GM21367 (cell line): ENCODE data around the gene ANKRD24.
"Not testable (repeated sequence)": the region's sequence is repeated elsewhere in the genome, so short reads cannot be mapped to it uniquely, and the experiment has no call there.

Source experiments
- ATAC-seq: cut with Tn5 transposase; IDR thresholded peaks from one replicate; pipeline ENCODE4 v1.9.1; 2021; ENCODE audit not compliant: unreplicated experiment

The ANKRD24 gene

DNA sequence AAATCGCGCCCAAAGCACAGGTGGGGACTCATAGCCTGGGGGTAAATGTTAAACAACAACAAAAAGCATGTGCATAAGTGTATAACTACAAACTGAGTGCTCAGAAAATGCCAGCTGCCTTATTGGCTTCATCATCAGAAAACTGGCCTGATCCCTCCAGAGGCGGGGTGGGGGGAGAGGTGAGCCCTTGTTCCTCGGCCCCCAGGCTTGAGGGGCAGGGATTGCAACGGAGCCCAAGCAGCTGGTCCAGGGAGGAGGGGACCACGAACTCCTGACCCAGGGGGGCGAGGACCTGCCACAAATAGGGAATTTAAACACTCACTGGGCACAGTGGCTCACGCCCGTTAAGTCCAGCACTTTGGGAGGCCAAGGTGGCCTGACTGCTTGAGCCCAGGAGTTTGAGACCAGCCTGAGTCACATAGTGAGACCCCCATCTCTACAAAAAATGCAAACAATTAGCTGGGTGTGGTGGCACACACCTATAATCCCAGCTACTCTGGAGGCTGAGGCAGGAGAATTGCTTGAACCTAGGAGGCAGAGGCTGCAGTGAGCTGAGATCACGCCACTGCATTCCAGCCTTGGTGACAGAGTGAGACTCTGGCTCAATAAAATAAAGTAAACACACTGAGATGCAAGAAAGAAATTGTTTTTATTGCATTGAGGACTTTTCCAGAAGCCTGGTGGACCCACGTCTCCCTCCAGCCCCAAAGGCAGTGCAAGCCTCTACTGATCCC is 8.8 kb upstream of the ANKRD24 start:
- no peak for ATAC-seq

DNA sequence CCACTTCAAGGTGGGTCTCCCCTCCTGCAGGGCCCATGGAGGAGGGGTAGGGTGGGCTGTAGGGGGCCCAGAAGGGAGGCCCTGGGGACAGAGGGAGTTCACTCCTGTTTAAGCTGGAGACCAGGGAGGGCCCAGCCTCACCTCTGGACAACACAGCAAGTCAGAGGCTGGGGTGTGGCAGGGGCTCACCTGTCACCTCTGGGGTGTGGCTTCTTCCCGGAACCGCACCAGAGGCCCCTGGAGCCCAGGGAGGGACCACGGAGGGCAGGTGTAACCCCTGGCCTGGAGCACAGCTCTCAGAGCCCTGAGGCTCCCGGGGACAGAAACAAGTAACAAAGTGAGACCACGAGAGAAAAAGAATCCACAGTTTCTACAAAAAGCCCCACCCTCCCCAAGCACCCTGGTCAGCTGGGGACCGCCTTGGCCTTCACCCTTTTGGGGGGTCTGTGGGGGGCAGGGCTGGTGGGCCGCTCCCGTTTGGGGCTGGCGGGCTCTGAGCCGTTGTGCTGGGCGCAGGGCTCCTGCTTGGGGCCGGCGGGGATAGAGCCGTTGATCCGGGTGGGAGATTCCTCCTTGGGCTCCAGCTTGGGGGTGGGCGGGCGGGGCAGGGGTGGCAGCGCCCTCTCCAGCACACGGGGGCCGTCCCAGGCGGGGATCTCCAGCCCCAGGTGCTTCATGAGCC is 8.1 kb upstream of the ANKRD24 start:
- no peak for ATAC-seq

DNA sequence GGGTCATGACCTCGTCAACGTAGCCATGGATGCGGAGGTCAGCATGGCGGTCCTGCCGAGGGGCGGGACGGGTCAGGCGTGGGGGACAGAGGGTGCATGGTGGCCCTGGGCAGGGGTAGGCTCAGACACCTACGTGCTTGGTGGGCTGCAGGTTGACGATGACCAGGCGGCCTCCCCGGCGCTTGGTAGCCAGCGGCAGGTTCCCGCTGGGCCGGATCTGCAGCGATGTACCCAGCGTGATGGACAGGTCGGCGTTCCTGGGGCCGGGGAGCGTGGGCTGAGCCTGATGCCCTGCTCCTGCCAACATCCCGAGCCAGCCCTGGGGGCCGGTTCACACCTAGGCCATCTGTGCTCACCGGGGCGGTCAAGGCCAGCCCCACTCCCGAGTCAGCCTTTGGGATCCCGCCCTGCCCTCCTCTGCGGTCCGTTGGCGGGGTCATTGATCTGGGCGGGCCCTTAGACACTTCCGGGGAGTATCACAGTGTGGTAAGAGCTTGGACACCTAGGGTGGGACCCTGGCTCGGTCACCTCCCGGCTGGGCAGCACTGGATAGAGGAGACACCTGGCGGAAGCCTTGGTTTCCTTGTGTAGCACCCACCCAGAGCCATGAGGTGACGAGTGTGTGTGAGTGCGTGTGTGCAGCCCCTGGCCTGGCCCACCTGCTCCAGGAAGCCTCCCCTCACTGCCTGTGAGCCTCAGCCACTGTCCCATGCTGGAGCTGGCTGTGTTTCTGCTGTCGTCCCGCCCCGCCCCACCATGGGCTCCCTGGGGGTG is 7.4 kb upstream of the ANKRD24 start:
- no peak for ATAC-seq

DNA sequence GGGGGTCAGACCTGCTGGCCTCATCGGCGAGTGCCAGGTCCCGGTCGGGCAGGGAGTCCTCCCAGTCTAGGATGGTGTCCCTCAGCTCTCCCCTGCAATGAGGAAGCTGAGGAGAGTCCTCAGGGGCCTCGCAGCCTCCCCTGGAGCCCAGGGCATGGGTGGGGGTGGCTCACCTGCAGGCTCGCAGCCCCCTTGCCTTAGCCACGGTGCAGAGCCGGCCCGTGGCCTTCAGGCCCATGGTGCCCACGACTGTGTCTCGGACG is 6.9 kb upstream of the ANKRD24 start:
- ATAC-seq, result no peak

DNA sequence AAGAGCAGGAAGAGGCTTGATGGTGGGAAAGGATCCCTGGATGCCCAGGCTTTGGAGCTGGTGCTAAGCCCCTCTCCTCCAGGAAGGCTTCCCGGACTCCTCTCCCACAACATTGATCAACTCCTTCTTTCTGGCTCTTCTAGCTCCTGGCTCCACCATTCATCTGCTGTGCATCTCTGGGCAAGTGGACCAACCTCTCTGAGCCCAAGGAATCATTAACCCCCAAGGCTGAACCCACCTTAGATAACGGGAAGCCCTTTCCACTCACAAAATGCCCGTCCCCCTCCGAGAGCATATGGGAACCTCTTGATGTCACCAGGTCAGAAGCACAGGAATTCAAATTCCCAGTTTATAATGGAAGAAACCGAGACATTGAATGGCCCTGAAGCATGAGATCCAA is 5.3 kb upstream of the ANKRD24 start:
- no peak for ATAC-seq

DNA sequence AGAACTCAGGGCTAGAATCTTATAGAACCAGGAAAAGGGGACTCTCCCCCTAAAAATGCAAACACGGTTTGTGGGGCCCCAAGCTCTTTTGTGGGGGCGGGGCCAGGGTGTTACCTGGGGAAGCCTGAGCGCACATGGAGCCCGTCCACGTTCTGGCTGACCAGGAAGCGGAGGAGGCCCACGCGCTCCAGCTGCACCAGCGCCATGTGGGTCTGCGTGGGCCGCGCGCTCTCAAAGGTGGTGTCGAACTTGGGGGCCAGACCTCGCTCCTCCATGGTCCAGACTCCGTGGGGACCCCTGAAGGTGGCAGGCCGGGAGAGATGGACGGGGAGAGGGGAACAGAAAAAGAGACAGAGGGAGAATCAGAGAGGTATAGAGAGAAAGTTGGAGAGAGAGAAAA is 3.5 kb upstream of the ANKRD24 start:
- no peak for ATAC-seq

DNA sequence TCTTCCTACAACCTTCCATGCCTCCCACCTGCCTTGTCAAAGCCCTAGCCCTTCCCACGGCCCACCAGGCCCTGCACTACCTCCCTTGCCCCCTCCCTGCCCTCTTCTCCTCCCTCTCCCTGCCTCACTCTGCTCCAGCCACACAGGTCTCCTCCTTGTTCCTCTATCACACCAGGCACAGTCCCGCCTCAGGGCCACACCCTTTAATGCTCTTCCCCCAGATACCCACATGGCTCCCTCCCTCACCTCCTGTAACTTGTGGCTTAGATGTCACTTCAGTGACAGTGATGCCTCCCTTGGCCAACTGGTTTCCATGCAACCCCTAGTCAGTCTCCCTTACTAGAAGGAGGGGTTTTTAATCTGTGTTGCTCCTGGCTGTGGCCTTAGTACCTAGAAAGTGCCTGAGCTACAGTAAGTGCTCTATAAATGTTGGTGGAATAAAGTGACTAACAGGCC is 1.4 kb upstream of the ANKRD24 start:
- no peak for ATAC-seq

DNA sequence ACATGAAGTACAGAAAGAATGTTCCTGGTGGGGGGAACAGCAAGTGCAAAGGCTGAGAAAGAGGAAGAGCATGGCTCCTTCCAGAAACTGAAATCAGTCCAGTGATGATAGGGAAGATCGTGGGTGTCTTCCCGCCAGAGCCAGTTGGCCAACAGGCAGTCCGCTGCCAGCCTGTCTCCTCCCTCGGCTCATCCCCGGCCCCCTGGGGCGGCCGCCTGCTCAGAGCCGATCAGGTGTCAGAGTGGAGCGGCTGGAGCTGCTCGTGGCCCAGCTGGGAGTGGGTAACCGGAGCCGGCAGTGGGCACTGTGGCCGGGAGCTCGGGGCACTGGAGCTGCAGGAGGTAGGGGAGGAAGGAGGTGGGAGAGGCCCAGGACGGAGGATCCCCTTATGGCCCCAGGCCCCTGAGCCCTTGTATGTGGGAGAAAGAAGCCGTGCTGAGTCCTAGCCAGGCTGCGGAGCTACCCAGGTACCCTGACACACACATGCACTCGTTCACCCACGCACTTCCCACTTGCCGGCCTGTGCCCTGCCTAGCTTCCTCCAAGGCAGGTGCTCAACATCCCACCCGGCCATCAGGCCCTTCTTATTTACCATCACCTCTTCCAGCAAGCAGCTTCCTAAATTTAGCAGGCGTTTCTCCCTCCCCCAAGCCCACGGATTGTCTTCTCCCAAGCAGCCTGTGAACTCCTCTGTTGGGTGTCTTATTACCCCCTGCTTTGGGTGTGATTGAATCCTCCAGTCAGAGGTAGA is 1.7 kb downstream of the ANKRD24 start:
- ATAC-seq, result no peak

DNA sequence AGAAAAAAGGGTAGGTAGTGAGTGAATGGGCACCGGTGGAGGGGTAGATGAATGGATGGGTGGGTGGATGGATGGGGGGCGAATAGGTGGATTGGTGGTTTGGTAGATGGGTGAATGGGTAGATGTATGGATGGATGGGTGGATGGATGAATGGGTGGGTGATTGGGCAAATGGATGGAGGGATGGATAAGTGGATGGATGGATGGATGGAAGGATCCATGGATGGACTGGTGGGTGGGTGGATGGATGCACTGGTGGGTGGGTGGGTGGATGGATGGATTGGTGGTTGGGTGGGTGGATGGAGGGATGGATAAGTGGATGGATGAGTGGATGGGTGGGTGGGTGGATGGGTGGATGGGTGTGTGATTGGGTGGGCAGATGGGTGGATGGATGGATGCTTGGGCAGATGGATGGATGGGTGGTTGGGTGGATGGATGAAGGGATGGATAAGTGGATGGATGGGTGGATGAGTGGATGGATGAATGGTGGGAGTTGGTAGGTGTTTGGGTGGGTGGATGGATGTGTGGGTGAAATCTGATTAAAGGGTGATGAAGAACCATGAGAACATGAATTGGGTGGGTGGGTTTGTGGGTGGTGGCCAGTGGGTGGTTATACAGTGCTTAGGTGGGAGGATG is 2.3 kb downstream of the ANKRD24 start:
- no peak for ATAC-seq

DNA sequence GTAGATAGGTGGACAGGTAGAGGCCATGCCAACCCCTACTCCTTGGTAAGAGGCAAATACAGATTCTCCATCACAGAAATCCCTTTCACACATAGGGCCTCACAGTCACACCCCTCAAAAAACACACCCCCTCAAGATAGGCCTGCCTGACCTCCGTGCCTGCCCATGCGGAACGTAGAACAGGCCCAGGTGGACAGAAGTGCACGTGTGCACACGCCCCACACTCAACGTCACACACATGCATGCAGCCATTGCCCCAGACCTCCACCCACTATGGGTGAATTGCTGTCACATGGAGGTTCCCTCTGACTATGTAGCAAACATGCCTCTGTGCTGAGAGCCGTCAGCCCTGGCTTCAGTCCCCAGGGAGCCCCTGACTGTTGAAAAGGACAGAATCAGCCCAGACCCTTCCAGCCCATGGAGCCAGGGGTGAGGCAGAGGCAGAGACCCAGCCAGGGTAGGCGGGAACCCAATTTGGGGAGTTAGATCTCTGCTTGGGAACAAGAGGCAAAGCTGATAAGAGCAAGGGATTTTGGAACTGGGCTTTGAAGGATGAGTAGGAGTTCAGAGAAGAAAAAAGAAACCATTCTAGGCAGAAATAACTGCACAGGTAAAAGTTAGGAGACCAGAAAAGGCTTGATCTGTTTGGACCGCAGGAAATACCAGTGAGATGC is 3.1 kb downstream of the ANKRD24 start:
- ATAC-seq, result no peak

DNA sequence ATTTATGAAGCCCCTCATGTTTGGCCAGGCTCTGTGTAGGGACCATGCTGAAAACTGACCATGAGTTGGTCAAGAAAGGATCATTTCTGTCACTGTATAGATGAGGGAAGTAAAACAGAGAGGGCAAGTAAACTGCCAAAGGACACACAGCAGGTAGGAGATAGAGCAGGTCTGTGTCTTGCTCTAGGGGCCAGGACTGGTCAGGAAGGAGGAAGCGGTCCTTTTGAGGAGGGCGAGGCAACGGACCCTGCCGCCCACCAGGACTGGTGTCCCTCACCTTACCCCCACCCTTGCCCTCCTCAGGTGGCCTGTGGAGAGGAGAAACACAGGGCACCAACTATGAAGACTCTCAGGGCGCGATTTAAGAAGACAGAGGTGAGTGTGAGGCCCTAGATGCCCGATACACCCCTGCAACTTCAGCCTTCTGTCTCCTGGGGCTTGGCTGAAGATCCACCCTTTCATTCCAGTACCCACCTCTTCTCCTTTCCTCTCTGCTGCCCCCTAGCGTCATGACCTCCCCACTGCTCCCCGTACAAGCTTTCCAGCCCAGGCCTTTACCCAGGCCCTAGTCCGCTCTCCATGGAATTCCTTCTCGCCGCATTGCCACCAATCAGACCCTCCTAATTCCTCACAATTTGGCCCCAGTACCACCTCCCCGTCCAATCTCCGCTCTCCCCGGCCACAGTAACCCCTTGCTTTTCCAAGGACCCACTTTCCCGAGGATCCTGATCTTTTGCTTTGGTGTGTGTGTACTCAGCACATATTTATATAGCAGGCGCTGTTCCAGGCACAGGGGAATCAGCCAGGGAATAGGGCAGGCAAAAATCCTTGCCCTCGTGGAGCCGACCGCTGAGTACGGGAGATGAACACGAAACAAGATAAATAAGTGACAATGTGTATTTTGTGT is 3.9 kb downstream of the ANKRD24 start:
- ATAC-seq, result no peak

DNA sequence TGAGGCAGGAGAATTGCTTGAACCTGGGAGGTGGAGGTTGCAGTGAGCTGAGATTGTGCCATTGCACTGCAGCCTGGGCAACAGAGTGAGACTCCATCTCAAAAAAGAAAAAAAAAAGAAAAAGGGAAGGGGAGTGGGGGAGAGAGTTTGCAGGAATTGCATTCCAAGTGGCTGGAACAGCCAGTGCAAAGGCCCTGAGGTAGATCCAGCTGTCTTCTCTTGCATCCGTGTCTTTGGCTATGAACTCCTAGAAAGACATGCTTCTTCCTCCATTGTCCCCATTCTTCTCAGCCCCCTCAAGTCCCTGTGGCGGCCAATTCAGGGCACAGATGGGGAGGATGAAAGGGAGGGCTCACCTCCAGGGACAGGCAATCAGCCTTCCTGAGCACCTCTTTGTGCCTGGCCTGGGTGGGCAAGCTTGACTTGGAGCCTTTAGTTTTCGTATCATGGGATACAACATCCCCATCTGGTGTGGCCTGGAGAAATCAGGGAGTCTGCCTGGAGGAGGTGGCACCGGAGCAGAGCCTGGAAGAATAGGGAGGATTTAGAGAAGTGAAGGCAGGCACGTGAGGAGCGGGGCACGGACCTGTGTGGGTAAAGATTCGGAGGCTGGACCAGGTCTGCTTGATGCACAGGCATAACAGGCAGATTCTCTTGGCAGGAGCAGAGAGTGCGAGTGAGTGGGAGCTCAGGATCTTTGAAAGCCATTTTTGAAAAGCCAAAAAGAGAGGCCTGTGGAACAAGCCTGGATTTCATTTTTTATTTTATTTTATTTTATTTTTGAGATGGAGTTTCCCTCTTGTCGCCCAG is 5.0 kb downstream of the ANKRD24 start:
- ATAC-seq, result no peak

DNA sequence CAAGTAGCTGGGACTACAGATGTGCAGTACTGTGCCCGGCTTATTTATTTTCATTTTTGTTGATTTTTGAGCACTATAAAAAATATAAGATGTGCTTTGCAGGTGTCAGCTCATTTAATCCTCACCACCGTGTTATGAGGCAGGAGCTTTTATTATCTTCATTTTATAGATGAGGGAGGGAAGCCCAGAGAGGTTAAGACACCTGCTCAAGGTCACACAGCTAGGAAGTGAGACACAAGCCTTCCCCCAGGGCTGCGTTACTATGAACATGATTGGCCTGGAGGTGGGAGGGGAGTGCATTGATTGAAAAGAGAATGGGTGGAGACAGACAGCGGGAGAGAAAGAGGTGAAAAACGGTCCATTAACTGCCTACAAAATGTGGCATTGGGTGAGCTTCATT is 7.2 kb downstream of the ANKRD24 start:
- ATAC-seq, result no peak

DNA sequence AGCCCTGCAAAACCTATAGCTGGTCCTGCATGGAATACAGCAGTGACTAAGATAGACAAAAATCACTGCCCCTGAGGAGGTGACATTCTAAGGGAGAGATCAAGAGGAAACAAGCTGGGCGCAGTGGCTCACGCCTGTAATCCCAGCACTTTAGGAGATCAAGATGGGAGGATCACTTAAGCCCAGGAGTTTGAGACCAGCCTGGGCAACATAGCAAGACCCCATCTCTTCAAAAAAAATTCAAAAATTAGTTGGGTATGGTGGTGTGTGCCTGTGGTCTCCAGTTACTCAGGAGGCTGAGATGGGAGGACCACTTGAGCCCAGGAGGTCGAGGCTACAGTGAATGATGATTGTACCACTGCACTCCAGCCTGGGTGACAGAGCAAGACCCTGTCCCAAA is 10.0 kb downstream of the ANKRD24 start:
- not testable (repeated sequence) for ATAC-seq

DNA sequence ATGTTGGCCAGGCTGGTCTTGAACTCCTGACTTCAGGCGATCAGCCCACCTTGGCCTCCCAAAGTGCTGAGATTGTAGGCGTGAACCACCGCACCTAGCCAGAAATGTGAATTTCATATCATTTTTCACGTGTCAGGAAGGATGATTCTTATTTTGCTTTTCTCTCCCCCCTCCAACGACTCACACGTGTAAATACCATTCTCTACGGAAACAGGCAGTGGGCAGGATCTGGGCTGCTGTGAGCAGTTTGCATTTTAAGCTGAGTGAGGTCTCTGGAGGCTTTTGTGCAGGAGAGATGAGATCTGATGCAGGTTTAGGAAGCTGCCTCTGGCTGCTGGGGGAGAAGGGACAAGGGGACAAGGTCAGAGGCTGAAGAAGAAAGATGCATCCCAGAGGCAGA is 11.9 kb downstream of the ANKRD24 start:
- no peak for ATAC-seq

DNA sequence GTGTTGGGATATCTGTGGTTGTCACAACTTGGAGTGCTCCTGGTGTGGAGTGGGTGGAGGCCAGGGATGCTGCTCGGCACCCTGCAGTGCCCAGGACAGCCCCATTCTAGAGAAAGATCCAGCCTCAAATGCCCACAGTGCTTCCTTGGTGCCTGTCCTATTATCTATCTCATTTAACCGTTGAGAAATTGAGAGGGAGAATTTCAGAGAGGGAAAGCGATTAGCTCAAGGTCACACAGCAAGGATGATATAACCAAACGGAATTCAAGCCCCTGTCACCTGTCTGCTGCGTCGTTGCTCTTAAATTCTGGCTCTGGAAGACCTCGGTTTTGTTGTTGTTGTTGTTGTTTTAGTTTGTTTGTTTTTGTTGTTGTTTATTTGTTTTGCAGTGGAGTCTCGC is 13.5 kb downstream of the ANKRD24 start:
- ATAC-seq, result no peak

DNA sequence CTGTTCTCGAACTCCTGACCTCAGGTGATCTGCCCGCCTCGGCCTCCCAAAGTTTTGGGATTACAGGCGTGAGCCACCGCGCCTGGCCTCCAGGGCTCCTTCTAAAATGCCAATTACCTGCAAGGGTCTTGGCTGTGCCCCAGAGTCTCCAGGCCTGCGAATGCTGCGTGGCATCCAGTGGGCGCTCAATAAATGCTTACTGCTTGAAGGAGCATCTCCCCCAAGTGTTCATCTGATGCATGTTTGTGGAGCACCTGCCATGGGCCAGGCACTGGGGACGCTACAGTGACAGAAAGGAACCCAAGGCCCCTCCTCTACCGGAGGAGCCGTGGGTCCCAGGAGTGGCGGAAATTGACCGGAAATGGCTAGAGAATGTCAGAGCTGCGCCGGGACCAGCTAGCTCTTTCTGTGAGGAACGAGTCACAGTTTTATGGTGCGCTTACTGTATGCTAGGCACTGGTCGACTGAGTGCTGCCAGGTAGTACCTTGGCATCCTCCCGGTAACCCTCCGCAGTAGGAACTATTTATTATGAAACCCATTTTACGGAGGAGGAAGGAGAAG is 14.2 kb downstream of the ANKRD24 start:
- ATAC-seq, result no peak

DNA sequence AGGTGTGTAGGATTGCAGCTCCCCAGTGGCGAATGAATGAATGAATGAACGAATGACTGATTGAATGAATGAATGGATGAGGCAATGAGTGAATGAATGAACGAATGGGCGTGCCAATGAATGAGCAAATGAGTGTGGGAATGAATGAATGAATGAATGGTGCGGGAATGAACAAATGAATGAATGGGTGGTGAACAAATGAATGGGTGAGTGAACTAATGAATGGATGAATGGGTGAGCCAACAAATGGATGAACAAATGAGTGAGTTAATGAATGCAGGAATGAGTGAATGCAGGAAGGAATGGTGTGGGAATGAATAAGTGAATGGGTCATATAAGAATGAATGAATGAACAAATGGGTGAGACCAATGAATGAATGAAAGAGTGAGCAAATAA is 14.7 kb downstream of the ANKRD24 start:
- no peak for ATAC-seq
